ENCODE data around the gene MRPL24.

Gene MRPL24

DNA sequence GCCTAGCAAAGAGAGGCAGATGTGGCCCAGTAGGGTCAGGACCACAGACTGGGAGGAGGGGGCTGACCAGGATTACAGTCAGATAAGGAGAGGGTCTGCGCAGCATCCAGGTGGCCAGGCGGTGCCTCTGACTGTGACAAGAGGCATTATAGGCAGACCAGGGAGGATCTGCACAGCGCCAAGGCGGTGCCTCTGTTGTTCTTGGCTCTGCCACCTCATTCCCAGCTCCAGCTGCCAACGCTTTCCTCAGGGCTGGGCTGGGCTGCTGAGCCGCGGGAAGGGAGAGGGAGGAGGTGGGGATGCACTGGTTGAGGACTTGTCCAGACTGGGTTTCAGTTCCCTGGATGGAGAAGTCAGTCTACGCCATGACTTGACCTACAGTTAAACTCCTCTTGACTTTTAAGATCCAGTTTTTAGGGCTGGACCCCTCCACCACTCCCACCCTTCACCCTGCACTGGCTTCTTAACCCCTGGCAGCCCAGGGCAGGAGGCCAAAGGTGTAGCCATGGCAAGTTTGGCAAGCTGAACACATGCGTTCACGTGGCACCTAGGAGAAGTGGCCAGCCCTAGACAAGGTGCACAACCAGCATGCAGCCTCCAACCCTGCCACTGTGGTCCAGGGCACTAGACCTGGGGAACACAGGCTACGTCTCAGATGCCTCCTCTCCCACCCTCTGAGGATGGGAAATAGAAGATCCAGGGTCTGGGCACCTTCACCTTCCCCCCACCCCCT lies 31.0 kb downstream of the MRPL24 start:
- no peak for DNase-seq

DNA sequence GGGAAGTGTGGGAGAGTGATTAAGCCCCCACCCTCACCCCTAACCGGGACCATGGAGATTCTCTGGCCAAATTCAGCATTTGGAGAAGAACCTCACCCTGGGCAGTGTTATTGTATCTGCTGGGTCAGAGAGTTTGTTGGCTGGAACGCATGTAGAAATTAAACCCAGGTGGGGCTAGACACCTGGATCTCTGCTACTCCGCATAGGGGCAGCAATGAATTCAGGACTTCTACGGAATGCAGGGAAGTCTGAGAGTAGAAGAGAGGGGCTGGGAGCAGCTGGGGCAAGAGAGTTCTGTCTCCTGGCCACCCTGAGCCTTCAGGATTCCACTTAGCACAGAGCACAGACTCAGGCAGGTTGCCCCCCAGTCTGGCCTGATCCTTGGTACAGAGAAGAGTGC lies 31.9 kb downstream of the MRPL24 start:
- no peak for DNase-seq

DNA sequence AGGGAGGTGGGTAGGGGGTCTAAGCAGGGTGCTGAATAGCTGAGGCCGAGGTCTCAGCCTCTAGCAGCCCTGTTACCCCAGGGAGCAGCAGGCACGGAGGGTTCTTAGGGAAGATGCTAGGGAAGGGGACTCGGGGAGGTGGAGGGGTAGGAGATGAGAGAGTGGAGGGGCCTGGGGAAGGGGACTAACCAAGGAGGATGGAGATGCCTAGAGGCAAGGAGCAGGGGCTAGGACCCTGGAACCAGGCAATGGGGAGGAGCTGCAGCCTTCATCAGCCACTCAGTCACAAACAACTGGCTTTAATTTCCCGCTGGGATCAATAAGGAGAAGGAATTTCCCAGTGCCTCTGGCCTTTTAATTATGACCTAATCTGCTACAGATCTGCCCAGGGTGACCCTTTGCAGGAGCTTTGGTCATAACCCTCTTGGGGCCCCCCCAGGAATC lies 32.6 kb downstream of the MRPL24 start:
- no peak for DNase-seq

DNA sequence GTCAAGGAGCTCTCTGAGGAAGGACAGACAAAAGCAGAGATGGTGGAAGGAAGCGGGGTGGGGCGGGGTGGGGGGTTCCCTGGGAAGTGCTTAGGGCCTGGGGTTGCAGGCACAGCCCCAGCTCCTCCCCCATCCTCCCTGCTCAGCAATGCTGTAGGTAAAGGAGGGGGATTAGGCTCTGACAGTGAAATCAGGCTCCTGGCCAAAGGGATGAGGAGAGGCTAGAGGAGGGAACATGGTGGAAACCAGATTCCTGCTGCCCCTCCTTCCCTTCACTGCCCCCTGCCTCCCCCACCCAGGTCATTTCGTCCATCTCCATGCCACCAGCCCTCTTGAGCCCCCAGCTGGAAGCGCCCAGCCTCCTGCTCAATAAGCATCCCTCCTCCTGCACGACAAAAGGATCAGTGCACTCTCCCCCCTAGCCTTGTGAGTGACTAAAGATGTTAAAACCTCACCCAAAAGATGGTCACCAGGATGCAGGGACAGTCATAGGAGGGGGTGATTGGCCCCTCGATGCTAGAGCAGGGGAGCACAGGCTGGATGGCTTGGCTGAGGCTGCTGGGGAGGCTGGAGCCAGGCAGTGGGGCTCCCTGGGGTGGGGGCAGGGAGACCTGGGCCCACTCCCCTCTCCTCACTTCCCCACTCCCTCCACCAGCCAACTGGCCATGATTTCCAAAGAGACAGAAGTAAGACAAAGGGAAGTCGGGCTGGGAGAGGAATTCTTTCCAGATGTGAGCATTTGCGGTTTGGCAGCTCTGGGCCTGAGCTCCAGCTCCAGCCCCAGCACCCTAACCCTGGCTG lies 33.3 kb downstream of the MRPL24 start:
- DNase-seq, result no peak

DNA sequence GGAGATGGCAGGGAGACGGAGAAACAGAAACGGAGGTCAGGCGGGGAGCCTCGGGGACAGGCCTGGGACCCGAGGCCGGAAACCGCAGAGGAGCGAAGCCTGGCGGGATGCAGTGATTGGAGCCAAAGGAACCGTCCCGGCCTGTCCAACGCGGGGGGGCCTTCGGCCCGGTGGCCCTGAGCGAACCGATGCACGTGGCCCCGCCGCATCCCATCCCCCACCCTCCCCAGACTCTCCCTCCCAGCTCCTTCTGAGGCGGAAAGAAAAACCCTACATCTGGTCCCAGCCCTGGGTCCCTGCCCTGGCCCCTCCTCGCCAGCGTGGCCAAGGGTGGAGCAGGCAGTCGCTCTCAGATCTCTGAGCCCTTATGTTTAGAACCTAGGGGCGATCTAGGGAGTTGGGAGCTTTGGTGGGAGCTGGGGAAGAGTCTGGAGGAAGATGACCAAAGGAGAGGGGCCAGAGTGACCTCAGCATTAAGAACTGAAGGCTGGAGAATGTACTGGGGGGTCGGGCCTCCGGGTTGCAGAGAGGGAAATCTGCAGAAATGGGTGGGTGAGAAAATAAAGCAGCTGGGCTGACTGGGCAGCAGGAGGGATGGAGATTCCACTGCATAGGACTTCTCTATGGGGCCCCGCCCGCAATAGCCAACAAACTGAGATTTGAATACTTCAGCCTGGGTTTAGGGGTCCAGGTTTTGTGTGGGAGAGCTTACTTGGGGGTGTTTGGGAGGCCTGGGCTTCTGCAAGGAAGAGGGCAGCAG lies 34.1 kb downstream of the MRPL24 start:
- no peak for DNase-seq

DNA sequence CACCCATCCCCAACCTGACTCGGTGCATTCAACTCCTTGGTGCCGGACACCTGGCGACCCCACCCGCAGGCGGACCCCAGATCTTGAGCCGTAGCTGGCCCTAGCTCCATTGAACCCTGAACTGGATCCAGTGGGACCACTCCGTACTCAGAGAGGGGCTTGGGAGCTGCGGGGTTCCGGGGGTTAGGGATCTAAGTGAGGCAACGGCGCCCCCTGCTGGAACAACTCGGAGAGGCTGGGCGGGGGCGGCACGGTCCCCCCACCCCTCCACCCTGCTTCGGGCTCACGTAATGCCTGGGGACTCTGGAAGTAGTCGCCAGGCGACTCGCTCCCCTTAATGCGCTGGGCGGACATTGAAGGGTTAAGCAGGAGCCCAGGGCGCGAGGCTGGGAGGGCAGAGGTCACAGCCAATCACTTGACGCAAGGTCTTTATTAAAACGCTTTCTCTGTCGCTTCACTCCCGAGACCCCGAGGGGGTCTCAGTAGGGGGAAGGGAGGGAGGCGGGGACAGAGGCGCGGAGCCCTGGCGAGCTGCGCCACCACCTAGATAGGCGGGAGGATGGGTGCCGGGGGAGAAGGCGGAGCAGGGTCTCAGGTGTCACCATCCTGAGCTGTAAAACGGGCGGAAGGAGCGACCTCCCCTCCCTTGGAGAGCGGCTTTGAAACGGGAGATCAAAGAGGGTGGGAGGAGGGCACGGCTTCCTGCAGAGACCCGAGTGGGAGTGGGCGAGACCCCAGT lies 34.8 kb downstream of the MRPL24 start:
- no peak for DNase-seq

DNA sequence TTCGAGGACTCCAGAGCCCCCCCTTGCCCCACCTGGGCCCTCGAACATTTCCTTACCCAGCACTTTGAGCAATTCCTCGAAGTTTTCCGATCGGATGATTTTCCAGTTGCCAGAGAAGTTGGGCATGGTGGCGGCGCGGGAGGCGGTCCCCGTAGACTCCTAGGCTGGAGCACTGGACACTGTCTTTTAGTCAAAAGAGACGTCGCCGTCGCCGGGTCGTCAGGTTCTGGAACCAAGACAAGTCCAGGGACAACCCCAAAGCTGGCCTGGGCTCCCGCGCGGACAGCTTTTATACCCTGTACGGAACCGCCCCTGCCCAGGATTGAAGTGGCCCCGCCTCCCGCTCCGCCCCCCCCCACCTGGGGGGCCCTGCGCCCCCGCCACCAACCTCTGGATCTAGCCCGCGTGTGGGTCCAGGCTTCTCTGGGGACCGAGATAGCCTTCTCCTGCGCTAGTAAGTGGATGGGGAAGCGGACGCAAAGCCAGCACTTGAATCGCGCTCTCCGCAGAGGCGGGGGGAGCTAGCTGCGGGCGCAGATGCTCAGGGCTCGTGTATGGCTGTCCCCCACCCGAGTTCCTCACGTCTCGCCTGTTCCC lies 35.5 kb downstream of the MRPL24 start, which contains the start of gene CRABP2:
CRABP2 (minus strand) TSS at position 263 of the 597 bp plus-strand sequence; CDS start at position 126, 137 bp downstream.
- DNase-seq, result no peak

DNA sequence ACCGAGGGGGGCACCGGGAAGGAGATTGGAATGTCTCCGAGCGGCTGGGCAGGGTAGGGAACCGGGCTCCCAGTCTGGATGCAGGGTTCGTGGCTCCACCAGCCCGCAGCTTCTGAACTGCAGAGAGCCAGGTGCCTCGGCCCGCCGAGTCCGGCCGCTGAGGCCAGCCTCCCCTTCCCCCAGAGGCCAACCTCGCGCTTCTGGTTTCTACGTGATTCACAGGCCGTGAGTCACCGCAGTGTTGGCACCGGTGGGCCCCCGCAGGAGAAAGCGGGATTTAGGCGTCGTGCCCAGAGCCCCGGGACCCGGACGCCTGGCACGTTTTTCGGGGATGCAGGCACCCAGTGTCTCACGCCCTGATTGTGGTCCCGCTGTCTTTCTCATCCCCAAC lies 36.0 kb downstream of the MRPL24 start:
- DNase-seq, result no peak

DNA sequence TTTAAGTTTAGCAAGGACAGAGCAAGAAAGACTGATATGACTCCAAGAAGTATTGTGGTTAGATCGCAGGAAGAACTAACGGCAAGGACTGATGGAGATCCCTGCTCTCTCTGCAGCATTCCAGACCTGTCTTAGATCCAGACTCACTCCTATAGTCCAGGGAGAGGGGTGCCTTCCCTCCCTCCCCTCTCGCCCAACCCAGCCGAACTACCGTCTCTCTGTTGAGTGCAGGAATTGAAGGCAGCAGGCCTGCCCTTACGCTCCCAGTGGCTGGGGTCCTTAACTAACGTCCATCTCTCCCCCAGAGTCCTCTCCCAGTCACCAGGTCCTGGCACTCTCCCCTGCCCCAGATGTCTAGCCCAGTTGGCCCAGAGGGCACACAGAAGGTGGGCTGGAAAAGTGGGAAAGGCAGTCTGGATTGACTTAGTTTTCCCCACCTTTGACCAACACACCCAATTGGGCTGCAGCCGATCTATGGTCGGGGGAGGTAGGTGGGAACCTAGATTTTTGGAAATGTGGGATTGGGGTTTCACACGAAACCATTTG lies 36.6 kb downstream of the MRPL24 start:
- DNase-seq, result no peak

DNA sequence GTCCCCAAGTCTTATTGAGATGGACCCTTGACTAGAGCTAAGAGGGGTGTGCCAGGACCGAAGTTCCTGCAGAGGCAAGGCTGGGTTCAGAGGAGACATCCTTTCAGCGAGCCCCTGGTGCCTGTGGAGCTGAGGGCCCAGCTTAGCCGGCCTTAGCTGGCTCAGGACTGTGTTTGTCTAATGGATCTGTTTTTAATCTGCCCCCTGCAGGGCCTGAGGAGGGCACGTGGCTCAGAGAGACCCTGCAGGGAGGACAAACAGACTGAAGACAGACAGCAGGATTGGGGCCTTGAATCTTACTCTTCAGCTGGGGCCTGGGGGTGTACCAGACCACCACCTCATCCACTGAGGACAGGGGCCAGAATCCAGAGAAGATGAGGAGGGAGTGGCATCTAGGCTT lies 37.1 kb downstream of the MRPL24 start:
- DNase-seq, result no peak

DNA sequence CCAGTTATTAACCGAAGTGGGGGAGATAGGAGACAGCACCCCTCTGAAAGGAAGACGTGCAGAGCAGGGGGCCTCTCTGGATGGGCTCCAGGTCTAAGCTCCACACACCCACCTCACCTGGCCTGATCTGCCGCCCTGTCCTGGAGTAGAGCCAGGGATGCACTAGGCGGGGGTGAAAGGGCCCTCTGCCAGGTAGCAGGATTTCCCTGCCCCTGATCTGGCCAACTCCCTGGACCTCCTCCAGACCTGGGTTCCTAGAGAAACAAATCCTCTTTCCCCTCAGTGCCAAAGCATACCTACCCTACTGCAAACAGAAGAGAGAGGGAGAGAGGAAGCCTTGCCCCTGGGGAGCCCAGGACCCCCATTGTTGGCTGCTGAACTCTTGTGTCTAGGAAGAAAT lies 37.6 kb downstream of the MRPL24 start:
- no peak for DNase-seq

DNA sequence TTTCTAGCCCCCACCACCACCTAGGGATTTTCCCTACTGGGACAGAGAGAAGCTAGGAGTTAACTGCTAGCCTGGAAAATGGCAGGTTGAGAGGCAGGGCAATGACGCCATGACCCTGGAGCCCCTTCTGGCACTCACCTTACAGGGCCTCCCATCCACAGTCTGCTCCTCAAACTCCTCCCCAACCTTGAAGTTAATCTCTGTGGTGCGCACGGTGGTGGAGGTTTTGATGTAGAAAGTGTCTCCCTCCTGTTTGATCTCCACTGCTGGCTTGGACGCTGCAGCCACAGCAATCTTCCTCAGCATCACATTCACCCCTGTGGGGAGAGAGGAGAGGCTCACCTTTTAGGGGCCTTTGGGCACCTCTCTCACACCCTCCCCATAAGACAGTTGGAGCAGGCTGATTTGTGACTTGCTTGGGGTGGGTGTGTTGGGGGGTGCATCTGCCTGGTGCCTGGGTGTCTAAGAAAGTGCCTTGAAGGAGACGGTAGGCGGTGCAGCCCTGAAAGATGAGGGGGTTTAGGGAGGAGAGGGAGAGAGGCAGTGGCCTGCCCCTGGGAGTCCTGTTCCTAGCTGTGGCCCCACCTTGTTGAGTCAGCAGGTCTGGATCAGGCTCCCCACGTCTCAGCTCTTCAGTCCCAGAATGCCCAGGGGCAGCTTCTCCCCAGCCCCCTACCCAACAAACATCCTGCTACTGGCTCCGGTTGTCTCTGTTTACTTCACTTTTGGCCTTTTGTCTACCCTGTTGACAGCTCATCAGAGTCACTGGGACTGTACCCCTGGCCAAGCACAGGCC lies 40.0 kb downstream of the MRPL24 start:
- DNase-seq, result no peak

DNA sequence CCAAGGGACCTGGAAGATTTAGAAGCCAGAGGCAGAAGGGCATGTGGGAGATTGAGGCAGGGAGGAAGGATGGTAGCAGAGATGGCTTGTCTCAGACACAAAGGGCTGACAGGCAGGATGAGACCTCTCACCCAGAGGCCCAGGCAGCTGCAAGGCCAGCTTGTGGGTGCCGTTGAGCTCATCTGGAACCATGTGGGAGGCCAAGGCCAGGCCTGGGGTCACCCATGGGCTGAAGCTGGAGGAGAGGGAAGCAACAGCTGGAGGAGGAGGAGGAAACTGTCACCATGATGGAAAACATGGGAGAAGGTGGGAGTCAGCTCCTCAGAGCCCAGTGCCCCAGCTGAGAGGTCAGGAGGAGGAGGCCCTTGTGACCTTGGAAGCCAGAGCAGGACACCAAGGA lies 41.9 kb downstream of the MRPL24 start:
- no peak for DNase-seq

DNA sequence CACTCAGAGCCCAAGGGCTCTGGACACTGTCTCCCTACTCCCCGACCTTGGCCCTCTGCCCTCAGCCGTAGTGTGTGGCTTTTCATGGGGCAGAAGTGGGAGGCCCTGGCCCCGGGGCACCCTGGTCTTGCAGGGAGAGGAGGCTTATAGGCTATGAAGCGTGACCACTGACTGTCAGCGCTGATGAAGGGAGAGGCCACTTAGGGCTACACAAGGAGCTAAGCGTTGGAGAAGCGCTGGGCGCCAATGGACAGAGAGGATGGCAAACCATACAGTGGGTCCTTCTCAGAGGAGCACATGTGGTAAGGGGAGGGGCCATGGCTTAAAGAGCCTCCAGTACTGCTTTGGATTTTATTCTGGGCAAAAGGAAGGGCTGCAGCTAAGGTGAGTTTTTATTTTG lies 43.4 kb downstream of the MRPL24 start:
- no peak for DNase-seq

DNA sequence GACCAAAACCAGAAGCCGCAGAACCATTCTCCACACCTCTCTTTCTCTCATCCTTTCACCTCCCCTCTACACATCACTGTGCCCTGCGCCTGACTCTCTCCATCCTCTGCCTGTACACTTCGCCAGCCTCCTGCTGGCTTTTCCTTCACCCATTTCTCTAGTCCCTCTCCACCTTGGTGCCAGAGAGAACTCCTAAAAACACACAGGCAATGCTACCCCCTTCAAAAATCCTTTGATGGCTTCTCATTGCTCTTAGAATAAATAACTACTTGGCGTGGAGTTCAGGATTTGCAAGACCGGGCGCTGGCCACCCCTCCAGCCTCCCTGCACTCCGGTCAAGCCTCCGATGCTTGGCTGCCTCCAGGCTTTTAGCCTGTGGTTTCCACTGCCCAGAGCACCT lies 44.1 kb downstream of the MRPL24 start:
- DNase-seq, result no peak

DNA sequence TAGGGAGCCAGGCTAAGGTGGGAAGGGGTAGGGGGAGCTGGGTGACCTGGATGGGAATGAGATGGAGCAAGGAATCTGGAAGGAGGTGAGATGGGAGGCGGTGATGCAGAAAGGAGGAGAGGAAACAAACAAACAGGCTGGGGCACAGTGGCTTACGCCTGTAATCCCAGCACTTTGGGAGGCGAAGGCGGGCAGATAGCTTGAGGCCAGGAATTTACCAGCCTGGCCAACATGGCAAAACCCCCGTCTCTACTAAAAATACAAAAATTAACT lies 46.3 kb downstream of the MRPL24 start:
- DNase-seq, result no peak

DNA sequence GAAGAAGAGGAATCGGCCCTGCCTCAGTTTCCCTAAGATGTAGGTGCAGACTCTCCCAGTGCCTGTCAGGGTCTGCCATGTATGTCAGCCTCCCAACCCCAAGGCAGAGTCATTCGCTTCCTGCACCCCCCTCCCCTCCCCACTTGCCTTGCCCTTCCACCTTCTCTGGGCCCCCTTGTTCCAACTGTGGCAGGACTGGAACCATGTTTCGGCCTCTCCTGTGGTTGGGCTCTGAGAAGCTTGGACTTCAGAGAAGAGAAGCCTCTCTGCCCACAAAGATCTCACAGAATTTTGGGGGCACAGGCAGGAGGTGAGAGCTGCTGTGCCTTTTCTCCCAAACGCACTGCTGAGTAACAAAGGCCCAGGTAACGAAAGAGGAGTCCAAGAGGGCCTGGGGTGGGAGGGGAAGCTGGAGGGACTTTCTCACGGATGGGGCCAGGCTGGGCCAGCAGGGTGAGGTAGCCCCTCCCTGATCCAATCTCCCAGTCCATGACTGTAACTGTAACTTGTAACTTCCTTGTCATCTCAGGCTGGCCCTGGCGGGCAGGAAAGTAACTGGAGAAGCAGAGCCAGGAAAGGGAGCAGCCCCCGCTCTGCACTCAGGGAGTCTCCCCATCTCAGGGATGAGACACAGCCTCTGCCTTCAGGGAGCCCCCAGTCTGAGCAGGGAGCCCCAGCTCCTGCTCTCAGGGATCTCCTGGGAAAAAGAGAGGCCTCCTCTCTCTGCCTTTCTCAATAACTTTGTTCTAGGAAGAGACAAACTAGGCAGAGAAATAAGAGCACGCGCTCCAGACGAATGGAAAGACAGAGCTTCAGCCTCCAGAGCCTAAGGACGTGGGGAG lies 46.8 kb downstream of the MRPL24 start:
- DNase-seq, result no peak

DNA sequence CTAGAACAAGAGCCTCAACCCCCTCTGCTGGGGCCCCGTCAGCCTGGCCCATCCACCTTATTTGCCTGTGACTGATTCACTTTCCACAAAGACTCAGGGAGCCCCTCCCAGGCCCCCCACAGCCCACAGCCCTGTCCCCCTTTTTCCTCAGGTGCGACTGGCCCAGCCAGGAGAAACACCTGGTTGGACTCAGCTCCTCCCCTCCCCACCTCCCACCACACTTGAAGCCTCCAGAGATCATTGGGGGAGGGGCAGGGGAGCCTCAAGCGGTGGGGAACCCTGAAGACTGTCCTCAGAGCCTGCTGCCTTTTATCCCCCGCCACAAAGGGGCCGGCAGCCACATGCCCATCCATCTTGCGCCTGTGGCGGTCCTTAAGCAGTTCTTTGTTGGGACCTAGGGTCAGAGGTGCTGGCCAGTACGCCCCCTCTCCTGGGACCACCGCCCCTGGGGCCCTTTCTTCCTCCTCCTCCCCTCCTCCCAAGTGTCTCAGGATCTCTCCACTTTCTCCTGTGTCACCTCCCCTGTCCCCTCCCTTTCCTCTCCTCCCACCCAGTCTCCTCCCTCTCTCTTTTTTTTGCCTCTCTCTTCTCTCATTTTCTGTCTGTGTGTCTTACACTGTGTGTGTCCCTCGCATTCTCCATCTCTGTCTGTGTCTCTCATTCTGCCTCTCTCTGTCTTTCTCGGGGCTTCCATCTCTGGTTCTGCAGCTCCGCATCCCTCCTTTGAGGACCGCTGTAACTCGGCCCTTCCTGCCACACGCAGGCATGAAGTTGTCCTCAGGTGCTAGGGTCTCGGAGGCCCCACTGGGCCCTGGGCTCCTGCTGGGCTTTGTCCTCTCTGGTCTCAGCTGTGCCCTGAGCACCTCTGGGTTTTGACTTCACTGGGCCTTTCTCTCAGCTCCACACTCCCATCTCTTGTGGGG lies 47.7 kb downstream of the MRPL24 start:
- DNase-seq, result no peak

DNA sequence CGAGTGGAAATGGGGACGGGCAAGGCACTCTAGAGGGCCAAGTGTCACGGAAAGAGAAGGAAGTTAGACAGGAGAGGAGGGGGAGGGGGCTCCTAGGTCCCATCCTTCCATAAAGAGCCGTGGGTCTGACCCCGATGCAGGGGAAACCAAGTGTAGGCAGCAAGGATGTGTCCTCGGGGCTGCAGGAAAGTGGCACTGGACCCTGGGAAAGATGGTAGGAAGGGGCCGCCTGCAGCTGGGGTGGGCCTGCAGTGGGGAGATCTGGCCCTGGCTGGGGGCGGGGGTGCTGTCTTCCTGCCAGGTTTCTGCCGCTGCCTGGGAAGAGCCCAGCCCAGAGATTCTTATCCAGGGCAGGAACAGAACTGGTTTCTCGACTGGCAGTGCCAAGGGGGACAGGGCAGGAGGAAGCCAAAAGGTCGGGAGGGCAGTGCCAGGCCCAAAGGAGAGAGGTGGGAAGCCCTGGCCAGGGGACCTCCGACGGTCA lies 48.4 kb downstream of the MRPL24 start:
- no peak for DNase-seq
